OCI-LY1 (cell line): ENCODE measurements around the gene TCP11L2.

Experiments
- CTCF ChIP-seq: fragments of 200-600 bp; sonication (generic), shearing (Covaris generic); IDR thresholded peaks from 2 replicates; pipeline ENCODE4 v1.5.1; 2017; ENCODE audit warnings: mild to moderate bottlenecking, antibody characterized with exemption, low read length, moderate library complexity, mixed read lengths
- EZH2 ChIP-seq: fragments of 200-600 bp; sonication (generic), shearing (Covaris generic); IDR thresholded peaks from 2 replicates; pipeline ENCODE4 v1.8.0; 2017; ENCODE audit warnings: borderline replicate concordance, mixed run types, mild to moderate bottlenecking, antibody characterized with exemption, low read length, moderate library complexity, mixed read lengths

- no peak for TF ChIP-seq CTCF
- TF ChIP-seq EZH2: no peak
Measured at GRCh38 chr12:106343214-106343528, 40.6 kb downstream of the TCP11L2 start.
